ENCODE measurements around the gene TLE1.
"Not testable (repeated sequence)": the region's sequence is repeated elsewhere in the genome, so short reads cannot be mapped to it uniquely, and the experiment has no call there.

DNA sequence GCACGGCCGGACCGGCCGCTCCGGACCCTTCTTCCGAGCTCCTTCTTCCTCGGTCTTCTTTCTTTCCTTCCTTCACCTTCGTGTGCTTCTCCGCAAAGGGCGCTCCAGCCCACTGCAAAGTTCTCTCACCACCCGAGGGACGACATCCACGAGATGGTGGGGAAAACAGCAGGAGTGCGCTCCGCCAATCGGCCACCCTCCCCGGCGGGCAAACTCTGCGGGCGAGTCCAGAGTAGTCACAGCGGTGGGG is 329 bp downstream of the TLE1 start:
- TF ChIP-seq, protein P1, sequence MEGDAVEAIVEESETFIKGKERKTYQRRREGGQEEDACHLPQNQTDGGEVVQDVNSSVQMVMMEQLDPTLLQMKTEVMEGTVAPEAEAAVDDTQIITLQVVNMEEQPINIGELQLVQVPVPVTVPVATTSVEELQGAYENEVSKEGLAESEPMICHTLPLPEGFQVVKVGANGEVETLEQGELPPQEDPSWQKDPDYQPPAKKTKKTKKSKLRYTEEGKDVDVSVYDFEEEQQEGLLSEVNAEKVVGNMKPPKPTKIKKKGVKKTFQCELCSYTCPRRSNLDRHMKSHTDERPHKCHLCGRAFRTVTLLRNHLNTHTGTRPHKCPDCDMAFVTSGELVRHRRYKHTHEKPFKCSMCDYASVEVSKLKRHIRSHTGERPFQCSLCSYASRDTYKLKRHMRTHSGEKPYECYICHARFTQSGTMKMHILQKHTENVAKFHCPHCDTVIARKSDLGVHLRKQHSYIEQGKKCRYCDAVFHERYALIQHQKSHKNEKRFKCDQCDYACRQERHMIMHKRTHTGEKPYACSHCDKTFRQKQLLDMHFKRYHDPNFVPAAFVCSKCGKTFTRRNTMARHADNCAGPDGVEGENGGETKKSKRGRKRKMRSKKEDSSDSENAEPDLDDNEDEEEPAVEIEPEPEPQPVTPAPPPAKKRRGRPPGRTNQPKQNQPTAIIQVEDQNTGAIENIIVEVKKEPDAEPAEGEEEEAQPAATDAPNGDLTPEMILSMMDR (IDR thresholded peaks at IDR 0.05): not testable (repeated sequence)
- not testable (repeated sequence) for TF ChIP-seq POLR2AphosphoS5 (IDR thresholded peaks at IDR 0.05)

All from gastroesophageal sphincter (tissue), 3 donors.